Ascending aorta (tissue), 2 donors: ENCODE data around the gene MYH14. TPM values are rescaled to one million over a fixed set of nuclear protein-coding genes. Genes with fewer than 3 reads are reported as not detected.

Source experiments
- DNase-seq, 2 donors: peaks; one replicate each; pipeline ENCODE4 v3.0.0-alpha.2; 2019; ENCODE audit warnings: low spot score in 2 of 2
- H3K27ac ChIP-seq, 2 donors: fragments of 200-600 bp; sonication (generic); one replicate each; pipeline ENCODE4 v1.5.1; 2016 to 2017; ENCODE audit warnings: mild to moderate bottlenecking in 1 of 2
- H3K27me3 ChIP-seq: fragments of 200-600 bp; sonication (generic); one replicate; pipeline ENCODE4 v1.5.1; 2017
- H3K36me3 ChIP-seq, 2 donors: fragments of 200-600 bp; sonication (generic); one replicate each; pipeline ENCODE4 v1.5.1; 2016
- H3K4me1 ChIP-seq, 2 donors: fragments of 200-600 bp; sonication (generic); one replicate each; pipeline ENCODE4 v1.5.1; 2016 to 2017; ENCODE audit warnings: mild to moderate bottlenecking in 1 of 2
- H3K4me3 ChIP-seq, 2 donors: fragments of 200-600 bp; sonication (generic); one replicate each; pipeline ENCODE4 v1.5.1; 2016 to 2017; ENCODE audit warnings: mild to moderate bottlenecking in 1 of 2
- H3K9me3 ChIP-seq, 2 donors: fragments of 200-600 bp; sonication (generic); one replicate each; pipeline ENCODE4 v1.5.1; 2016
- intact Hi-C: fragments of 100-400 bp; cut with DNase I; formaldehyde crosslinking; loops from one replicate; pipeline ENCODE4 v1.15.1; 2023
- total RNA-seq: library from RNA; depleted of rRNA; stranded (reverse); fragments of >200 nt; gene quantifications from one replicate; pipeline ENCODE4 v1.1.0, GENCODE V29; 2016
- TF ChIP-seq, protein P1 (sequence below), 3 experiments: fragments of 200-600 bp in 2 of 3; fragments of 450-650 bp in 1 of 3; sonication (generic) in 2 of 3; IDR thresholded peaks; one replicate each; pipeline ENCODE4 v1.5.1; 2016 to 2019; ENCODE audit warnings: antibody characterized with exemption in 3 of 3, mild to moderate bottlenecking in 1 of 3, moderate library complexity in 1 of 3

The MYH14 gene
- total RNA-seq, 1 donor from 2014 or later, result 8.6 TPM

DNA sequence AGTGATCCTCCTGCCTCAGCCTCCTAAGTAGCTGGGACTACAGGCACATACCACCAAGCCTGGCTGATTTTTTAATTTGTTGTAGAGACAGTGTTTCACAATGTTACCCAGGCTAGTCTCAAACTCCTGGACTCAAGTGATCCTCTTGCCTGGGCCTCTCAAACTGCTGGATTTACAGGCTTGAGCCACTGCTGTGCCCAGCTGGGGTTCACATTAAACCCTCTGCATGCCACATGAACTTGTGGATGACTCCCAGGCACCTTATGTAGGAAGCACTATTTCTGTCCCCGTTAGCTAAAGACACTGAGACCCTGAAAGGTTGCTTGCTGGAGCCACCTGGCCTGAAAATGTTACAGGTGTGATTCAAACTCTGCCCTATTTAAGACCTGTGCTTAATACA is 10.5 kb downstream of the MYH14 start:
- Histone ChIP-seq H3K9me3 (no peaks in the 10 kb centered on the region), H3K4me3 (no peak overlapping the region), H3K4me1 (no peaks in the 10 kb centered on the region), H3K27me3 (no peaks in the 10 kb centered on the region), H3K36me3 (peaks cover 3 to 5% of the 10 kb centered on the region in 2 donors), H3K27ac (no peak overlapping the region)
- DNase-seq, result no peak
- TF ChIP-seq, protein P1, sequence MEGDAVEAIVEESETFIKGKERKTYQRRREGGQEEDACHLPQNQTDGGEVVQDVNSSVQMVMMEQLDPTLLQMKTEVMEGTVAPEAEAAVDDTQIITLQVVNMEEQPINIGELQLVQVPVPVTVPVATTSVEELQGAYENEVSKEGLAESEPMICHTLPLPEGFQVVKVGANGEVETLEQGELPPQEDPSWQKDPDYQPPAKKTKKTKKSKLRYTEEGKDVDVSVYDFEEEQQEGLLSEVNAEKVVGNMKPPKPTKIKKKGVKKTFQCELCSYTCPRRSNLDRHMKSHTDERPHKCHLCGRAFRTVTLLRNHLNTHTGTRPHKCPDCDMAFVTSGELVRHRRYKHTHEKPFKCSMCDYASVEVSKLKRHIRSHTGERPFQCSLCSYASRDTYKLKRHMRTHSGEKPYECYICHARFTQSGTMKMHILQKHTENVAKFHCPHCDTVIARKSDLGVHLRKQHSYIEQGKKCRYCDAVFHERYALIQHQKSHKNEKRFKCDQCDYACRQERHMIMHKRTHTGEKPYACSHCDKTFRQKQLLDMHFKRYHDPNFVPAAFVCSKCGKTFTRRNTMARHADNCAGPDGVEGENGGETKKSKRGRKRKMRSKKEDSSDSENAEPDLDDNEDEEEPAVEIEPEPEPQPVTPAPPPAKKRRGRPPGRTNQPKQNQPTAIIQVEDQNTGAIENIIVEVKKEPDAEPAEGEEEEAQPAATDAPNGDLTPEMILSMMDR (IDR thresholded peaks at IDR 0.05), result no peak
- intact Hi-C loops, result no loop called here

DNA sequence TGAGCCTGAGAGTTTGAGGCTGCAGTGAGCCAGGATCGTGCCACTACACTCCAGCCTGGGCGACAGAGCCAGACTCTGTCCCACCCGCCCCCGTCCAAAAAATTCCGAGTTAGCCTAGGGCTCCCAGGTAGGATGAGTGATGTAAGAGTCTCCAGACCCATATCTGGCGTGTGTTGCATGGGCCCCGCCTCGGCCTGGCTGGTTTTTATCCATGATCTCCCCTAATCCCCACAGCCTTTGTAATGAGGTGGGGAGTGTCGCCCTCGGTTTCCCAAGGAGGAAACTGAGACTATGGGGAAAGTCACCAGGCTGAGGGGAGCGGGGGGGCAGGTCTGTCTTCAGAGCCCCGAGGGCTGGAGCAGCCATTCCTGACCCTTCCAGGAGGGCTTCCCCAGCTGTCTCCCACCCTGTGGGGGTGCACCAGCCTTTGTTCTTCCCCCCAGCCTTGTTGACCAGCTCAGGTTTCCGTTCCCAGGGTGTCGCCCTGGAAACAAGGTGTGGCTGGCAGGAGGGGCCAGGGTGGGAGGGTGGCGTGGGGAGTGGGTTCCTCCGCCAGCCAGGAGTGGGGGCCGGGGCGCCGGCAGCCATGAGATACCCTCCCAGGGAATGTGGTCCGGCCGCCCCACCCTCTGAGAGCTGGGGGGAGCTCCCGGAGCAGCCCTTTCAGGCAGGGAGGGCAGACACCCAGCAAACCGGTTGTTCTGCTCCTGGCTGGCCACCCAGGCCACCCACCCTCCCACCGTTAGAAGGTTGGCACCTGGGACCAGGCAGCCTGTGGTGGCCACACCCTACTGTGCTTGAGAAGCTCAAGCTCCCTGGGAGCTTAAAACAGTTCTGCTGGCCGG is 11.5 kb downstream of the MYH14 start:
- intact Hi-C loops, result no loop called here
- no peak overlapping the region for H3K4me3 ChIP-seq
- no peaks in the 10 kb centered on the region for H3K27me3 ChIP-seq
- no peak for DNase-seq
- H3K27ac ChIP-seq, result no peak overlapping the region
- H3K36me3 ChIP-seq, result peaks cover 3 to 5% of the 10 kb centered on the region in 2 donors
- no peaks in the 10 kb centered on the region for H3K4me1 ChIP-seq
- H3K9me3 ChIP-seq, result no peaks in the 10 kb centered on the region
- TF ChIP-seq, protein P1 (IDR thresholded peaks at IDR 0.05), result no peak

DNA sequence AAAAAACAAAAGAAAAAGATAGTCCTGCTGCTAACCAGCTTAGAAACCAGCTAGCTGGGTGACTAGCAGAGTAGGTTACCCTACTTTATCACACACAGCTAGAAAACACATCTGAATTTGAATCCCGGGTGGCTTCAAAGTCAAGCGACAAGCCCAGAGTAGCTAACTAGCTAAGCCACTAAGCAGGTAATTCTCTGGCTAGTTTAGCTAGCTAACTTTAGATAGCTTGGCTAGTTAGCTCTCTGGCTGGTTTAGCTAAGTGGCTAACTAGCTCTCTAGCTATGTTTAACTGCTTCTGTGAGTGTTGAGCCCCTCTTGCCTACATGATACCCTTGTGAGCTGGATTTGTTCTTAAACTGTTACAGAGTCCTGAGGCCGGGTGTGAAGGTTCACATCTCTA is 12.4 kb downstream of the MYH14 start:
- Histone ChIP-seq H3K4me1 (no peaks in the 10 kb centered on the region), H3K9me3 (no peaks in the 10 kb centered on the region), H3K36me3 (peaks cover 3 to 5% of the 10 kb centered on the region in 2 donors), H3K27ac (no peak overlapping the region), H3K4me3 (no peak overlapping the region), H3K27me3 (no peaks in the 10 kb centered on the region)
- TF ChIP-seq, protein P1 (IDR thresholded peaks at IDR 0.05), result no peak
- intact Hi-C loops, result no loop called here
- no peak for DNase-seq

DNA sequence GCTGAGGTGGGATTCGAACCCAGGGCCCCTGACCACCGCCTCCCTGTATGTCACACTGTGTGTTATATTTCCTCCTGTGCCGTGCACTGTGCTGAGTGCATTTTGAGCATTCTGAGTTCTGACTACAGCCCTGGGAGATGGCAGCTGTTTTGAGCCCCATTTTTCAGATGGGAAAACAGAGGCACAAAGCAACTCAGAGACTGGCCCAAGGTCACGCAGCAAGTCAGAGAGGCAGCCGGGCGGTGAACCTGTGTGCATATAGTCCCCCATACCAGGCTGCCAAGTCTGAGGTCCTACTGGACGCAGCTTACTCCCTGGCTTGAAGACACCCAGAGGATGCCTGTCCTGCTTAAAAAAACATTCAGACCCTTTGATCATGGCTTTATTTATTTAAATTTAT is 17.7 kb downstream of the MYH14 start:
- Histone ChIP-seq H3K9me3 (no peaks in the 10 kb centered on the region), H3K4me3 (no peak overlapping the region), H3K36me3 (peaks cover 5 to 7% of the 10 kb centered on the region in 2 donors), H3K27me3 (no peaks in the 10 kb centered on the region), H3K27ac (no peak overlapping the region), H3K4me1 (no peaks in the 10 kb centered on the region)
- intact Hi-C loops, result no loop called here
- DNase-seq, result no peak
- TF ChIP-seq, protein P1 (IDR thresholded peaks at IDR 0.05), result no peak

DNA sequence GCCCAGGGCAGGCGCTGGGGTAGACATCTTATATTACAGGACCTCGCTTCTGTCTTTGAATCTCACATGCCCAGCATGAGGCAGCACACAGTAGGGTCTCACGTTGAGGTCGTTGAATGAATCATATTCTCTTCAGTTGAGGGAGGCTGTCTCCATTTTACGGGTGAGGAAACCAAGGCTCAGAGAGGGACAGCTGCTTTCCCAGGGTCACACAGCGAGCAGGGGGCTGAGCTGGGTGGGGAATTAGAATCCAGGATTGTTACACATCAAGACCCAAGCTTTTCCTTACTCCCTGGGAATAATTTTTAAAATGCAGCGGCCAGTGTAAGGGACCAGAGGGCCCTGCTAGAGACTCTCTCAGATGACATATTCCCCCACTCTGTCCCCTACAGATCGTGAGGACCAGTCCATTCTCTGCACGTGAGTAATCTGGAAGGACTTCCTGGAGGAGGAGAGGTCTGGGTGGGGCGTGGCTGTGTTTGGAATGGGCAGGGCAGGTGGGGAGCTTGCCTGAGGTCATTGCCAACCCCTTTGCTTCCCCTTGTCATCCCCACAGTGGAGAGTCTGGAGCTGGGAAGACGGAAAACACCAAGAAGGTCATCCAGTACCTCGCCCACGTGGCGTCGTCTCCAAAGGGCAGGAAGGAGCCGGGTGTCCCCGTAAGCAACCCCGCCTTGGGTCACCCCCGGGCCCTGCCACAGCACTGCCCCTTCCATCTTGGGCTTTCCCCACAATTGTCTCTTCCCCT is 19.4 kb downstream of the MYH14 start:
- intact Hi-C loops, result no loop called here
- Histone ChIP-seq H3K36me3 (peaks cover 0 to 7% of the 10 kb centered on the region in 2 donors), H3K27me3 (no peaks in the 10 kb centered on the region), H3K27ac (no peak overlapping the region), H3K4me3 (no peak overlapping the region), H3K4me1 (no peaks in the 10 kb centered on the region), H3K9me3 (no peaks in the 10 kb centered on the region)
- no peak for DNase-seq
- TF ChIP-seq, protein P1 (IDR thresholded peaks at IDR 0.05), result no peak
